Stimulated activated memory B cell treated with anti-CD40 and anti-IgM and Interleukin-4, amounts not matched to agents 10 μg/mL and 1 μg/mL and 100 μg/mL, for 72 hours (primary cell): ENCODE measurements around the gene NGFR.
"Not testable (repeated sequence)": the region's sequence is repeated elsewhere in the genome, so short reads cannot be mapped to it uniquely, and the experiment has no call there.

Experiments
- ATAC-seq: fragments of 150-1000 bp; cut with Tn5 transposase; 2 replicates; pipeline ENCODE4 v1.10.0; 2021
- H3K27ac Mint-ChIP-seq: one replicate; pipeline ENCODE4 v1.8.0; 2022; ENCODE audit warnings: mild to moderate bottlenecking, mixed read lengths
- H3K27me3 Mint-ChIP-seq: one replicate; pipeline ENCODE4 v1.8.0; 2022; ENCODE audit warnings: mixed read lengths
- H3K36me3 Mint-ChIP-seq: one replicate; pipeline ENCODE4 v1.8.0; 2022; ENCODE audit warnings: mixed read lengths
- H3K4me1 Mint-ChIP-seq: one replicate; pipeline ENCODE4 v1.8.0; 2022; ENCODE audit warnings: mixed read lengths
- H3K4me3 Mint-ChIP-seq: one replicate; pipeline ENCODE4 v1.8.0; 2022; ENCODE audit warnings: mild to moderate bottlenecking, moderate library complexity, mixed read lengths
- H3K9me3 Mint-ChIP-seq: one replicate; pipeline ENCODE4 v1.8.0; 2022; ENCODE audit warnings: mixed read lengths

Gene NGFR

DNA sequence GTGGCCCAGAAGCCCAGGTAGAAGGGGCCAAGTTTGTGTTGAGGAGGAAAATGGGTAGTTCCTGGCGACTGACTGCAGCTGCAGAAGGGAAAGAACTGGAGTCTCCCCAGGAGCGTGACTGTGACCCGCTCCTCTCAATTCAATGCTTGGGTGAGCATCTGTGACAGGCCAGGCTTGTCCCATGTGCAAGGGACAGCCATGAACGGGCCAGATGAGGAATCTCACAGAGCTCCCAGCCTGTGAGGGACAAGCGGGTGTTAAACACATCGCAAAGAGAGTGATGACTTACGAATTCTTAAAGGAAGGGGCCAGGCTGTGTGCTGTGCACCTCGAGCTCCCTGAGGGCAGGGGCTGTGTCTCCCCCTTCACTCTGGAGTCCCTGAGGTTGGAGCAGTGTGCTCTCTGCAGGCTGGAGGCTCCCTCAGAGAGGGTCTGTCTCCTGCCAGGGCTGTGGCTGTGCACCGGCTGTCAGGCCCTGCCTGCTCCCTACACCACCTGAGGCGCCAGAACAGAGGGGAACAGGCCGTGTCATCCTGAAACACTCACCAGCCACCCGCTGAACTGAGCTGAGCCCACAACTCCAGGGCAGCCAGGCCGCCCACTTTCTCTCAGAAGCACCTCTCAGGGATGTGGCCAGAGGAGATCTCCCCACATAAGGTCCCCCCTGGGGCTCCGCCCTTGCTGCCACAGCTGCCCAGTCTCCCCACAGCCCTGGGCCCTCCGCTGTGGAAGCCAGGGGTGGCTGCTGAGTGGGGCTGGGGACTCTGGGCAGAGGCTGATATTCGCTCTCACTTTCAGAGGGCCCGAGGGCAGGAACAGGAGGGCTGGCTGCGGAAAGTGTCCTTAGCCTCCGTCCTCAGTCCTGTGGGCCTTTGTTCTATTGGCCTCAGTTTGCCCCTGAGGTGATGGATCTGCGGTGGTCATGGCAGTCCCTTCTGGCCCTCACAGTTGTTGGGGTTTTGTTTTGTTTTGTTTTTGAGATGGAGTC is 54.9 kb downstream of the NGFR start:
- Mint-ChIP-seq H3K4me3 (no peak overlapping the region), H3K27me3 (peaks cover 27% of the 10 kb centered on the region), H3K36me3 (no peaks in the 10 kb centered on the region), H3K27ac (no peak overlapping the region), H3K4me1 (no peaks in the 10 kb centered on the region), H3K9me3 (no peaks in the 10 kb centered on the region)
- ATAC-seq, result no peak

GRCh38 chr17:49550764-49551163 is 55.7 kb downstream of the NGFR start:
- not testable (repeated sequence) for H3K4me1 Mint-ChIP-seq, H3K4me3 Mint-ChIP-seq, H3K27ac Mint-ChIP-seq, ATAC-seq, H3K36me3 Mint-ChIP-seq, H3K9me3 Mint-ChIP-seq
- peaks cover 24% of the 10 kb centered on the region for H3K27me3 Mint-ChIP-seq

GRCh38 chr17:49551221-49552069 is 56.4 kb downstream of the NGFR start:
- Mint-ChIP-seq H3K36me3 (no peaks in the 10 kb centered on the region), H3K27ac (no peak overlapping the region), H3K27me3 (peaks cover 24% of the 10 kb centered on the region), H3K4me3 (no peak overlapping the region), H3K9me3 (no peaks in the 10 kb centered on the region), H3K4me1 (peaks cover 5% of the 10 kb centered on the region)
- ATAC-seq, result no peak

DNA sequence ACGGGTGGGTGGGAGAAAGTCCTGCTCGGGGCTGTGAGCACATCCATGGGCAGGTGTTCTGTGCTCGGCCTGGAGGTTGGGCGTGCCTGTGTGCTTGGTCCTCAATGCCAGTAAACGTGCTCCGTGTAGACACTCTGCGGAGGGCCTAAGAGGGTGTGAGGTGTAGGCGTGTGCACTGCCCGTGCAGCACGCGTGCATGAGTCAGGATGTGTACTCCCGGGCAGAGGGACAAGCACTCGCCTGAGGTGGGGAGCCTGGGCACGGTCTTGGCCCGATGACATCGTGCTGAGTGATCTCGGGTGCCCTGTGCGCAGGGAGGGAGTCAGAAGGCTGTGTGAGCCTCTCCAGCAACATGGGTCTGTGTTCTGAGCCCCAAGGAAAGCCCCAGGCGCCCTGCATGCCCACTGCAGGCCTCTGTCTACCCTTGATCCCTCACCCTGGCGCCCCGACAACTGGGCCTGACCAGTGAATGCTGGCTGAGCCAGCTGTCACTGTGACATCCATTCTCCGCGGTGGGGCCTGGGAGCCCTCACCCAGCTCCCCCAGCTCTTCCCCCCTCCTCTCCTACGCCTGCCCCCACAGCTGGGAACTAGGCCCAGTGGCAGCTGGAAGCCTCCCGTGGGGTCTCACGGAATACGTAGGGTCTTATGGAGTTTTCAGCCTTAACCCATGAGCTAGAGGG is 57.1 kb downstream of the NGFR start:
- Mint-ChIP-seq H3K36me3 (no peaks in the 10 kb centered on the region), H3K4me1 (peaks cover 5% of the 10 kb centered on the region), H3K4me3 (no peak overlapping the region), H3K9me3 (no peaks in the 10 kb centered on the region), H3K27ac (no peak overlapping the region), H3K27me3 (peaks cover 18% of the 10 kb centered on the region)
- ATAC-seq, result no peak

DNA sequence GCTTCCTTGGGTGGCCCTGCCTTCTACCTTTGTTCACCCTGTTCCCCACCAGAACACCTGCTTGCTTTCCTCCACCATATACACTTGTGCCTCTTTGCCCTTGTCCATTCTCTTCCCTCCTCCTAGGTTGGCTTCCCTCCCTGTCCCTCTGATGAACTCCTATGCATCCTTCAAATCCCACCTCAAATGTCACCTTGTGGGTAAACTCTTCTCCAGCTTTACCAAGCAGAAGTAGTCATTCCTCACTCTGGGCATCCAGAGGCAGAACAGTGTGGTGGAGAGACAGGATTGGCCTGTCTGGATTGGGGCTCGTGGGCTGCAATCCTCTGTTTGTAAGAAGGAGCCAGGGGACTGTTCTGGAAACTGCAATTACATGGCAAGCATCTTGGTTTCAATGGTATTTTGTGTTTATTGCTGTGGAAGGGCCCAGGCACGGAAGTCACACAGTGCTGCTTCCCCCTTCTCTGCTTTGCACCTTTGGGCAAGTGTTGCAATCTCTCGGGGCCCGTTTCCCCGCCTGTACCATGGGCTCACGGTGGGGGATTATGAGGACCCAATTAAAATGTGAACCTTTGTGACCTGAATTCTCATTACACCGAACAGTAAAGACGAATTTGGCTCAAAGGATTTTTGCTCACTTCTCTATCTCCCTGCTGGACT is 58.7 kb downstream of the NGFR start:
- H3K27ac Mint-ChIP-seq, result no peak overlapping the region
- no peaks in the 10 kb centered on the region for H3K36me3 Mint-ChIP-seq
- H3K27me3 Mint-ChIP-seq, result peaks cover 9% of the 10 kb centered on the region
- H3K4me3 Mint-ChIP-seq, result no peak overlapping the region
- no peaks in the 10 kb centered on the region for H3K9me3 Mint-ChIP-seq
- ATAC-seq, result no peak
- H3K4me1 Mint-ChIP-seq, result peaks cover 11% of the 10 kb centered on the region

GRCh38 chr17:49554694-49555494 is 59.8 kb downstream of the NGFR start:
- Mint-ChIP-seq H3K4me3 (no peak overlapping the region), H3K4me1 (peaks cover 11% of the 10 kb centered on the region), H3K27ac (no peak overlapping the region), H3K27me3 (peaks cover 9% of the 10 kb centered on the region), H3K9me3 (no peaks in the 10 kb centered on the region), H3K36me3 (no peaks in the 10 kb centered on the region)
- no peak for ATAC-seq

- Mint-ChIP-seq H3K27ac (no peak overlapping the region), H3K9me3 (no peaks in the 10 kb centered on the region), H3K36me3 (no peaks in the 10 kb centered on the region), H3K4me1 (peaks cover 11% of the 10 kb centered on the region), H3K4me3 (no peak overlapping the region), H3K27me3 (peaks cover 9% of the 10 kb centered on the region)
- no peak for ATAC-seq
These were observed 60.6 kb downstream of the NGFR start for GRCh38 chr17:49555495-49556222.

- Mint-ChIP-seq H3K27ac (no peak overlapping the region), H3K9me3 (no peaks in the 10 kb centered on the region), H3K4me1 (peaks cover 11% of the 10 kb centered on the region), H3K36me3 (no peaks in the 10 kb centered on the region), H3K27me3 (peaks cover 9% of the 10 kb centered on the region), H3K4me3 (no peak overlapping the region)
- ATAC-seq, result peak; percentile 90
These were observed 61.3 kb downstream of the NGFR start for GRCh38 chr17:49556223-49556943.

GRCh38 chr17:49557312-49558024 is 62.4 kb downstream of the NGFR start:
- no peak overlapping the region for H3K4me3 Mint-ChIP-seq
- no peak overlapping the region for H3K27ac Mint-ChIP-seq
- H3K27me3 Mint-ChIP-seq, result peaks cover 9% of the 10 kb centered on the region
- H3K36me3 Mint-ChIP-seq, result no peaks in the 10 kb centered on the region
- H3K4me1 Mint-ChIP-seq, result peaks cover 11% of the 10 kb centered on the region
- H3K9me3 Mint-ChIP-seq, result no peaks in the 10 kb centered on the region
- no peak for ATAC-seq
